ENCODE measurements around the gene KPNA1.
A peak's percentile ranks its signal among the peaks of the same experiment; 100 is the strongest.

The KPNA1 gene

DNA sequence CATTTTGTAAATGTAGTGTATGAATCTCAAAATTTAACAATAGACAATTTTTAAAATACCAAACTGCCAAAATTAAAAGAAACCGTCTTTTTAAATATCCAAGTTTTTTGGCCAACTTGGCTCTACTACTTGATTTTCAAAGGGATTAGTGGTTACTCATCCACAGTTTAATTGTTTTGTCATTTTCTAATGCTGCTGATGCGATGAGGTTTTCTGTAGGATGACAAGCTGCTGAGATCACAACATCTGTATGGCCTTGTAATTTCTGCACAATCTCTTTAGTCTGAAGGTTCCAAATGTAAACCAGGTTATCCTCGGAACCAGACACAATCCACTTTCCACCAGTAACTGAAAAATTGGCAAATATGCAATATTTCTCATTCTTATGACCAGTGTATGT lies 100.3 kb downstream of the KPNA1 start:
- H3K36me3 ChIP-seq (replicated peaks): peaks cover 4% of the 10 kb centered on the region; the same call in 1 of the 2 replicates
- in situ Hi-C loops (cut with MboI; ENCODE audit: low sequenced_read_pairs): no loop called here

DNA sequence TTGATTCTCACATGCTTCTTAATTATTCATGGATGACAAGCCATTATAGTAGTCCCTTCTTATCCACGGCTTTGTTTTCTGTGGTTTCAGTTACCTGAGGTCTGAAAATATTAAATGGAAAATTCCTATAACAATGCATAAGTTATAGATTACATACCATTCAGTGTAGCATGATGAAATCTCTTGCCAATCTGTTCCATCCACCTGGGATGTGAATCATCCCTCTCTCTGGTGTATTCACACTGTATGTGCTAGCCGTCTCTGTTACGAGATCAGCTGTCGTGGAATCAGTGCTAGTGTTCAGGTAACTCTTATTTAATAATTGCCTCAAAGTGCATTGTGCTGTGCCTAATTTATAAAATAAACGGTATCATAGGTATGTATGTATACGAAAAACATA lies 104.1 kb downstream of the KPNA1 start:
- H3K27me3 ChIP-seq (ENCODE audit: low read depth): no peaks in the 10 kb centered on the region
- no peak for DNase-seq (ENCODE audit: low spot score in 2 of 2)
- peaks cover 11% of the 10 kb centered on the region for H3K36me3 ChIP-seq (replicated peaks)
- in situ Hi-C loops (cut with MboI; ENCODE audit: low sequenced_read_pairs): no loop called here
- H3K4me3 ChIP-seq: no peak overlapping the region
- peaks cover 3% of the 10 kb centered on the region; the same call in 1 of the 2 replicates for H3K4me1 ChIP-seq
- H3K9me3 ChIP-seq: no peaks in the 10 kb centered on the region

More for the DNA sequence above, 100.3 kb downstream of the KPNA1 start:
- H3K4me3 ChIP-seq: no peak overlapping the region
- H3K27me3 ChIP-seq (ENCODE audit: low read depth): no peaks in the 10 kb centered on the region
- peaks cover 7% of the 10 kb centered on the region for H3K4me1 ChIP-seq
- H3K9me3 ChIP-seq: no peaks in the 10 kb centered on the region
- no peak for DNase-seq (ENCODE audit: low spot score in 2 of 2)

DNA sequence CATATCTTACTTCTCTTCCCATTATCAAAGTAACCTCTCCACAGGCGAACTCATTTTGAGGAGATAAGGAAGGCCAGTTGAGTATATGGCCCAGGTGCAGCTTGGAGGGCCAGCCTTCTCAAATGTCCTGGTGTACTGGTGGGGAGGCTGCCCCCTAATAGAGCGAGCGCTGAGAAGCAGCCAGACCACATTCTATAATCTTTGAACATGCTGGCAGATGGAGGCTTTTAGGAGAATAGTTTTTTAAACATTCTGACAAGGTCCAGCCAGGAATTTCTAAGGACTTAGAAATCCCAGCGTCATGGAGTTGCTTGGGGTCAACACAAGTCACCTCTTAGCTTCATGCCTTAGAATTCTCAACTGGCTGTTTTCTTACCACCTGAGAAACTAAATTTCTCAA lies 104.6 kb downstream of the KPNA1 start:
- in situ Hi-C loops (cut with MboI; ENCODE audit: low sequenced_read_pairs): no loop called here
- Histone ChIP-seq H3K9me3 (no peaks in the 10 kb centered on the region), H3K4me1 (peaks cover 2% of the 10 kb centered on the region; the same call in 1 of the 2 replicates), H3K27me3 (ENCODE audit: low read depth) (no peaks in the 10 kb centered on the region), H3K4me3 (no peak overlapping the region), H3K36me3 (replicated peaks) (peaks cover 11% of the 10 kb centered on the region)
- no peak for DNase-seq (ENCODE audit: low spot score in 2 of 2)

DNA sequence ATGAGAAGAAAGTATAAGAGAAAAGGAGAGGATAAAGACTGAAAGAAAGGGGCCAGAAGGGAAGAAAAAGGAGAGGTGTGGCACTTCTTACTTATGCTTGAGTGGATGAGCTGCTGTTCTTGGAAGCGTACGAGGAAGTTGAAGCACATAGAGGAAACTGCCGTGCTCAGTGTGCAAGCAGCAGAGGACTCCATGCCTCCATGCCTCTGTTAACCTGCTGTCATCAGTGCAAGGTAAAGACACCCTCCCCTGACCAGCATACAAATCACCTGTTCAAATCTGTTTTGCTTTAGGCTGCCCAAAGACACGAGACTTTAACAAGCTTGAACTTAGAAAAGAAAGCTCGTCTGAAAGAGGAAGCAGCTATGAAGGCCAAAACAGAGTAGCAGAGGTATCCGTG lies 105.3 kb downstream of the KPNA1 start:
- in situ Hi-C loops (cut with MboI; ENCODE audit: low sequenced_read_pairs): no loop called here
- Histone ChIP-seq H3K4me3 (no peak overlapping the region), H3K9me3 (no peaks in the 10 kb centered on the region), H3K36me3 (replicated peaks) (peaks cover 13% of the 10 kb centered on the region), H3K27me3 (ENCODE audit: low read depth) (no peaks in the 10 kb centered on the region), H3K4me1 (no peaks in the 10 kb centered on the region; the same call in 1 of the 2 replicates)
- no peak for DNase-seq (ENCODE audit: low spot score in 2 of 2)

DNA sequence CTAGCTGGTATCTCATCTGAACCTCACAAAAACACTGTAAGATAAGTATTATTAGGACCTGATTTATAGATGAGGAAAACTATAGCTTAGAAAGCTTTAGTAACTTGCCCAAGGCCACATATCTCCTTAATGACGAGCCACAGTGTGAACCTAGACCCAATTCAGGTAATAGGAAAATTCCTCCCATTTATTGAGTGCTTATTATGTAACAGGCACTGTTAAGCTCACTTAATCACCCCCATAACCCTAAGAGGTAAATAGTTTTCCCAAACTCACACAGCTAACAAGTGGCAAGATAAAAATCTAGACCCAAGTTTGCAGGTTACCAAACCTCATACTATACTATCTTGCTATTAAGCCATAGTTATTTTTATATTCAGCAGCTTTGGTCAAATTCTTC lies 106.8 kb downstream of the KPNA1 start:
- Histone ChIP-seq H3K36me3 (replicated peaks) (peaks cover 16% of the 10 kb centered on the region), H3K27me3 (ENCODE audit: low read depth) (no peaks in the 10 kb centered on the region), H3K4me3 (no peak overlapping the region), H3K9me3 (no peaks in the 10 kb centered on the region), H3K4me1 (no peaks in the 10 kb centered on the region)
- in situ Hi-C loops (cut with MboI; ENCODE audit: low sequenced_read_pairs): no loop called here
- DNase-seq (ENCODE audit: low spot score in 2 of 2): no peak

DNA sequence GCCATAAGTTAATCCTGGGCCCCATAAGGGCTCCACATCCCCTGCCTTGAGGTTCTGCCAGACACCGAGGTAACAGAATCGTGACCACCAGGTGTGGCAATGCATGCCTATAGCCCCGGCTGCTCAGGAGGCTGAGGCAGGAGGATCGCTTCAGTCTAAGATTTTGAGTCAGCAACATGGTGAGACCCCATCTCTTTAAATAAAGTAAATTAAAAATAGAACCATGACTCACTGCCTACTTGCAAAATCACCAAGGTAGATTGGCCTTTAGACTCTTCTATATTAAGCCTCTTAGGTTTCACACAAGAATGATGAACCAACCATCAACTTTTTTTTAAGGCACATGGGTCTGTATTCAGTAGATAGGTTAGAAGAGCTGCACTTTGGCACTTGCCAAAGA lies 108.5 kb downstream of the KPNA1 start:
- DNase-seq (ENCODE audit: low spot score in 2 of 2): no peak
- Histone ChIP-seq H3K27me3 (ENCODE audit: low read depth) (no peaks in the 10 kb centered on the region), H3K4me1 (no peaks in the 10 kb centered on the region), H3K9me3 (no peaks in the 10 kb centered on the region), H3K4me3 (no peak overlapping the region), H3K36me3 (replicated peaks) (peaks cover 16% of the 10 kb centered on the region)
- in situ Hi-C loops (cut with MboI; ENCODE audit: low sequenced_read_pairs): no loop called here

DNA sequence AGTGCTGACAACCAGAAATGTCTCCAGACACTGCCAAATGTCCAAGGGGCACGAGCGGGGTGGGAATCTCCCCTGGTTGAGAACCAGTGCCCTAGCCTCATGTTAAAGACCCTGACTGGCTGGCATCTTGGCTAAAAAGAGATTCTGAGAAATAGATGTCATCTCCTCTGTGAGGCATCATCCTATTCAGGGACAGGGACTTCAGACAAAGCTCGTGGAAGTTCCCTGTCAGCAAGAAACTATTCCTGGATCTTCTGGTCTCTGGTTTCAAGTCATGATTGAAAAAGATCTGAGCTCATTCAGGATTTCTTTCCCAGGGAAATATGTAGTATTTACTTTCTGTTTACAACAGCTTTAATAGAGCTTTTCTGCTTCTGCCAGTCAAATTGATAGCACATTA lies 109.7 kb downstream of the KPNA1 start:
- Histone ChIP-seq H3K9me3 (no peaks in the 10 kb centered on the region), H3K4me3 (no peak overlapping the region), H3K36me3 (replicated peaks) (peaks cover 16% of the 10 kb centered on the region), H3K4me1 (no peaks in the 10 kb centered on the region), H3K27me3 (ENCODE audit: low read depth) (no peaks in the 10 kb centered on the region)
- DNase-seq (ENCODE audit: low spot score in 2 of 2): no peak
- in situ Hi-C loops (cut with MboI; ENCODE audit: low sequenced_read_pairs): no loop called here

DNA sequence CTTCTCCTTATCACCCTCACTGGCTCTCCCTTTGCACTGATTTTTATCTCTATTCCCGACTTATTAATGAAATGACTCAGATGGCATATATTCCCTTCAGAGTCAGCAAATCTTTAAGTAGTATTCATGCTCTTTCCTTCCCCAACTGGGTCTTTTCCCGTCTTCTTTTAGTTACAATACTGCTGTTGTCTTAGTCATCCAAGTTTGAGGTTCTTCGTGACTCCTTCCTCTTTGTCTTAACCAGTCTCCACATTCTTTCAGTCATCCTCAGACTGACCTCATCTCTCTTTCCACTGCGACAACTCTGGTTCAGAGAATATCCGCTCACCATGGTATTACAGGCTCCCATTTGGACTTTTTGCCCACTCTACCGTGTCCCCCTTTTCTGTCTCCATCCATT lies 111.2 kb downstream of the KPNA1 start:
- Histone ChIP-seq H3K9me3 (no peaks in the 10 kb centered on the region), H3K4me3 (no peak overlapping the region), H3K36me3 (replicated peaks) (peaks cover 16% of the 10 kb centered on the region), H3K4me1 (no peaks in the 10 kb centered on the region), H3K27me3 (ENCODE audit: low read depth) (no peaks in the 10 kb centered on the region)
- in situ Hi-C loops (cut with MboI; ENCODE audit: low sequenced_read_pairs): no loop called here
- DNase-seq (ENCODE audit: low spot score in 2 of 2): no peak

DNA sequence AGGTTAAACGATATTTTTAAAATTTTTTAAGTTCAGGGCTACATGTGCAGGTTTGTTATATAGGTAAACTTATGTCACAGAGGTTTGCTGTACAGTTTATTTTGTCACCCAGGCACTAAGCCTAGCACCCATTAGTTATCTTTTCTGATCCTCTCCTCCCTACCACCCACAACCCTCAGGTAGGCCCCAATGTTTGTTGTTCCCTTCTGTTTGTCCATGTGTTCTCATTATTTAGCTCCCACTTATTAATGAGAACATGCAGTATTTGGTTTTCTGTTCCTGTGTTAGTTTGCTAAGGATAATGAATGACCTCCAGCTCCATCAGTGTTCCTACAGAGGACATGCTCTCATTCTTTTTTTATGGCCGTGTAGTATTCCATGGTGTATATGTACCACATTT lies 115.8 kb downstream of the KPNA1 start:
- no peak overlapping the region for H3K4me3 ChIP-seq
- in situ Hi-C loops (cut with MboI; ENCODE audit: low sequenced_read_pairs): no loop called here
- no peaks in the 10 kb centered on the region for H3K4me1 ChIP-seq
- no peak for DNase-seq (ENCODE audit: low spot score in 2 of 2)
- H3K27me3 ChIP-seq (ENCODE audit: low read depth): no peaks in the 10 kb centered on the region
- H3K9me3 ChIP-seq: no peaks in the 10 kb centered on the region
- H3K36me3 ChIP-seq (replicated peaks): no peaks in the 10 kb centered on the region

DNA sequence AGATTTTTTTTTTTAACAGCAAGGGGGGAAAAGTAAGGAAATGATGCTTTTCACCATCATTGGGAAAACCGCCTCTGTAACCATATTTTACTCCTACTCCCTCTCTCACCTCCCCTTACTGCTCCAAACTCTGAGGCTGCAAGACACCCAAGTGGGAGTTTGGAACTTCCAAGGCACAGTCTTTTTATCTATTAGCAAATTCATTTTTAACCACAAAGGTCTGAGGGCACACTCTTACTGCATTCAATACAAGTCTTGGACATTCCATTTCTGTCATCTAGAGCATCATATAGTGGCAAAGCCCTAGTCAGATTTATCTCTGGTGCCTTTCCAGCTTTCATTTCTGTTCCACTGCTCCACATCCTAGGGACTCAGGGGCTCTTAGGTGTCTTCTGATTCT lies 117.5 kb downstream of the KPNA1 start:
- no peaks in the 10 kb centered on the region for H3K9me3 ChIP-seq
- no peaks in the 10 kb centered on the region for H3K36me3 ChIP-seq (replicated peaks)
- no peaks in the 10 kb centered on the region for H3K27me3 ChIP-seq (ENCODE audit: low read depth)
- in situ Hi-C loops (cut with MboI; ENCODE audit: low sequenced_read_pairs): no loop called here
- H3K4me1 ChIP-seq: no peaks in the 10 kb centered on the region
- no peak for DNase-seq (ENCODE audit: low spot score in 2 of 2)
- H3K4me3 ChIP-seq: no peak overlapping the region

DNA sequence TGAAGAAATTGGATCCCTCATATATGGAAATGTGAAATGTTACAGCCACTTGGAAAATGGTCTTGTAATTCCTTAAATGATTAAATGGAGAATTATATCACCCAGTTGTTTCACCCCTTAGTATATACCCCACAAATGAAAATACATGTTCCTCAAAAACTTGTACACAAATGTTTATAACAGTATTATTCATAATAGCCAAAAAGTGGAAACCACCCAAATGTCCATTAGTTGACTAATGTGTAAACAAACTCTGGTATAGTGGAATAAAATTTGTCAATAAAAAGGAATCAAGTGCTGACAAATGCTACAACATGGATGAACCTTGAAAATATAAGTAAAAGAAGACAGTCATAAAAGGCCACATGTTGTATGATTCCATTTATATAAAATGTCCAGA lies 118.2 kb downstream of the KPNA1 start:
- Histone ChIP-seq H3K4me3 (no peak overlapping the region), H3K4me1 (no peaks in the 10 kb centered on the region), H3K9me3 (no peaks in the 10 kb centered on the region), H3K36me3 (replicated peaks) (no peaks in the 10 kb centered on the region), H3K27me3 (ENCODE audit: low read depth) (no peaks in the 10 kb centered on the region)
- DNase-seq (ENCODE audit: low spot score in 2 of 2): no peak
- in situ Hi-C loops (cut with MboI; ENCODE audit: low sequenced_read_pairs): no loop called here

DNA sequence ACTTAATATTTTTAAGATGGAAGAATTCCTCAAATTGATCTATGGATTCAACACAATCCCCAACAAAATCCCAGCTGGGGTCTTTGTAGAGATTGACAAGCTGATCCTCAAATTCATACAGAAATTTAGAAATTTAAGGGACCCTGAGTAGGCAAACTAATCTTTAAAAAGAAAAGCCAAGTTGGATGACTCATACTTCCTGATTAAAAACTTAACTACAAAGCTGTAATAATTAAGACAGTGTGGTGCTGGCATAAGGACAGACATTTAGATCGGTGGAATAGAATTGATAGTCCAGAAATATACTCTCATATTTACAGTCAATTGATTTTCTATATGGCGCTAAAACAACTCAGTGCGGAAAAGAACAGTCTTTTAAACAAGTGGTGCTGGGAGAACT lies 119.2 kb downstream of the KPNA1 start:
- Histone ChIP-seq H3K27me3 (ENCODE audit: low read depth) (no peaks in the 10 kb centered on the region), H3K36me3 (replicated peaks) (no peaks in the 10 kb centered on the region), H3K4me3 (no peak overlapping the region), H3K4me1 (no peaks in the 10 kb centered on the region), H3K9me3 (no peaks in the 10 kb centered on the region)
- no peak for DNase-seq (ENCODE audit: low spot score in 2 of 2)
- in situ Hi-C loops (cut with MboI; ENCODE audit: low sequenced_read_pairs): no loop called here

DNA sequence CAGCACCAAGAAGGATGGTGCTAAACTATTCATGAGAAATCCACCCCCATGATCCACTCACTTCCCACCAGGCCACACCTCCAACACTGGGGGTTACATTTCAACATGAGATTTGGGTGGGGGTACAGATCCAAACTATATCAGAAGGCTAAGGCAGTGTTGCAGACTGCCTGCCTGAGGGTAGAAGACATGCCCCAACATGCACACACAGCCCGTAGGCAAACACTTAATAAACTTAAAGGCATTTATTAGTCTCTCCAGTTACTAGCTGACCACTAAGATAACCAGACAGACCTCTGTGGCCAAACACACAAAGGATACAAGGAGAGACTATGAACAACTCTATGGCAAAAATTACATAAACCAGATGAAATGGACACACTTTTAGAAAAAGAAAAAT lies 120.6 kb downstream of the KPNA1 start:
- H3K27me3 ChIP-seq (ENCODE audit: low read depth): no peaks in the 10 kb centered on the region
- H3K9me3 ChIP-seq: no peaks in the 10 kb centered on the region
- H3K4me3 ChIP-seq: no peak overlapping the region
- no peak for DNase-seq (ENCODE audit: low spot score in 2 of 2)
- in situ Hi-C loops (cut with MboI; ENCODE audit: low sequenced_read_pairs): no loop called here
- H3K36me3 ChIP-seq (replicated peaks): no peaks in the 10 kb centered on the region
- no peaks in the 10 kb centered on the region for H3K4me1 ChIP-seq

DNA sequence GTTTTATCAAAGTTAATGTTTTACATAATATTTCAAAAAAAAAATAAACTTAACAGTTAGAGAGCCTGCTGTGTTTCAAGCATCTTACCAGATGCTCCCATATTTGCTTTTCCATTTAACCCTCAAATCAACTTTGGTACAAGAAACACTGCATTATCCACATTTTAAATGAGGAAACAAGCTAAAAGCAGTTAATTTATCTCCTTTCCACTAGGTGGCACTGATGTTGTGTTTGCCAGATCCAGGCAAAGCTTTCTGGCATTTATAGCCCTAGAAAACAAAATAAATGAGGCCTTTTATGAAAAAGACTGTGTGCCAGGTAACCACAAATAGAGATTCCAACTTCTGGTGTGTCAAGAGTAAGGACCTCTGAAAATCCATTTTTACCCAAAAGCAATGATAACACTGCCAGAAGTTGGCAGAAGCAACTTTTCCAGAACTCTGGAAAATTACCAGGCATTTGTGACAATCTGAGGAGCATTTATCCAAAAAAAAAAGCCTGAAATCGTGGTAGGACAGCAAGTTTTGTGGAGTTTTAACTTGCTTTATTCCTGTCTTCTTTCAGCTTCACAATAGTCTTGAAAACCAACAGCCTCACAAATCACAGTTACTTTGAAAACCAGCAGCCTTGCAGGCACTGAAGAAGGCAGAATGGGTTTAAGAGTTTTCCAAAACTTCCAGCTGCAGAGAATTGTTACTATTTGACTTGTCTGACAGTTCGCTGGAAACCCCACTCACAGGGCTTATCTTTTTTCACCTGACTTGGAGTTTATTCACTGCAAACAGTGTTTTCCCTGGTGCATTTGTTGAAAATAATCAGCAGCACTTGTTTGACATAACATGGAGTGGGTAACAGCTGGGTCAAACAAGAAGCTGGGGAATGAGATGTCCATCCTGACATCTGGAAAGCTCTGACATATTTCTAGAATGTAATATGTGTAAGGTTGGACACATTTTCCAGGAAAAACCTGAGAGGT lies 121.6 kb downstream of the KPNA1 start:
- no peaks in the 10 kb centered on the region for H3K27me3 ChIP-seq (ENCODE audit: low read depth)
- H3K4me3 ChIP-seq: no peak overlapping the region
- no peaks in the 10 kb centered on the region for H3K4me1 ChIP-seq
- DNase-seq (ENCODE audit: low spot score in 2 of 2): peak; percentile 21 to 54
- in situ Hi-C loops (cut with MboI; ENCODE audit: low sequenced_read_pairs): no loop called here
- no peaks in the 10 kb centered on the region for H3K36me3 ChIP-seq (replicated peaks)
- no peaks in the 10 kb centered on the region for H3K9me3 ChIP-seq

All from HAP-1 (cell line).